ENCODE results near the gene RAB40A. TPM values are rescaled to one million over a fixed set of nuclear protein-coding genes. Genes with fewer than 3 reads are reported as not detected.

Gene RAB40A
- total and polyA plus RNA-seq, 7 donors = 0.12 to 1.7 (median 0.71) TPM; not detected in 2

GRCh38 chrX:103536732-103537131 lies 17.4 kb upstream of the RAB40A start:
- Histone ChIP-seq H3K36me3 (no peaks in the 10 kb centered on the region), H3K27ac (peak overlapping the region; percentile 14 to 66 (median 51)), H3K4me1 (no peaks in the 10 kb centered on the region), H3K9me3 (no peaks in the 10 kb centered on the region), H3K27me3 (no peaks in the 10 kb centered on the region), H3K4me3 (no peak overlapping the region)
- intact Hi-C loops (cut with DNase I) = no loop called here
- TF ChIP-seq EP300 (IDR thresholded peaks at IDR 0.05) = no peak
- no peak for TF ChIP-seq POLR2AphosphoS5 (IDR thresholded peaks at IDR 0.05)
- TF ChIP-seq, protein P1, sequence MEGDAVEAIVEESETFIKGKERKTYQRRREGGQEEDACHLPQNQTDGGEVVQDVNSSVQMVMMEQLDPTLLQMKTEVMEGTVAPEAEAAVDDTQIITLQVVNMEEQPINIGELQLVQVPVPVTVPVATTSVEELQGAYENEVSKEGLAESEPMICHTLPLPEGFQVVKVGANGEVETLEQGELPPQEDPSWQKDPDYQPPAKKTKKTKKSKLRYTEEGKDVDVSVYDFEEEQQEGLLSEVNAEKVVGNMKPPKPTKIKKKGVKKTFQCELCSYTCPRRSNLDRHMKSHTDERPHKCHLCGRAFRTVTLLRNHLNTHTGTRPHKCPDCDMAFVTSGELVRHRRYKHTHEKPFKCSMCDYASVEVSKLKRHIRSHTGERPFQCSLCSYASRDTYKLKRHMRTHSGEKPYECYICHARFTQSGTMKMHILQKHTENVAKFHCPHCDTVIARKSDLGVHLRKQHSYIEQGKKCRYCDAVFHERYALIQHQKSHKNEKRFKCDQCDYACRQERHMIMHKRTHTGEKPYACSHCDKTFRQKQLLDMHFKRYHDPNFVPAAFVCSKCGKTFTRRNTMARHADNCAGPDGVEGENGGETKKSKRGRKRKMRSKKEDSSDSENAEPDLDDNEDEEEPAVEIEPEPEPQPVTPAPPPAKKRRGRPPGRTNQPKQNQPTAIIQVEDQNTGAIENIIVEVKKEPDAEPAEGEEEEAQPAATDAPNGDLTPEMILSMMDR (IDR thresholded peaks at IDR 0.05) = no peak
- TF ChIP-seq POLR2A (IDR thresholded peaks at IDR 0.05) = no peak
- DNase-seq = no peak

- no peaks in the 10 kb centered on the region for H3K36me3 ChIP-seq
- no peak for DNase-seq
- intact Hi-C loops (cut with DNase I) = no loop called here
Observed at GRCh38 chrX:103536071-103536470, 16.8 kb upstream of the RAB40A start.

DNA sequence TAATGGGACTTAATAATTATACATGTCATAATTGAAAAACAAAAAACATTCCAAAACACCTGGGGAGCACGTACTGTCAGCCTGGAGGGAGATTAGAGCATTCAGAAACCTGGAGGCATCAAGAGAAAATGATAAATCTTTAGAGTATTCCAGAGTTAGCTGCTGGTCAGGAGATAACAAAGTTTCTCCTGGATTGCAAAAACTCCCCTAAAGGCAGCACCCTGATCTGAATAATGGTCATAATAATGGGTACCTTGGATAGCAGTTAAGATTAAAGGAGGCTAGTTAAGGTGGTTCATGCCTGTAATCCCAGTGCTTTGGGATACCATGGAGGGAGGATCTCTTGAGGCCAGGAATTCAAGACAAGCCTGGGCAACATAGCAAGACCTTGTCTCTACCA lies 15.9 kb upstream of the RAB40A start:
- intact Hi-C loops (cut with DNase I) = no loop called here
- Histone ChIP-seq H3K4me3 (no peak overlapping the region), H3K27me3 (no peaks in the 10 kb centered on the region), H3K36me3 (no peaks in the 10 kb centered on the region), H3K9me3 (no peaks in the 10 kb centered on the region), H3K27ac (no peak overlapping the region), H3K4me1 (no peaks in the 10 kb centered on the region)
- WGBS, 2 donors = 81 to 90% methylated on average over 1 of the region's 1 CpG
- TF ChIP-seq POLR2A (IDR thresholded peaks at IDR 0.05) (no peak), POLR2AphosphoS5 (IDR thresholded peaks at IDR 0.05) (no peak), EP300 (IDR thresholded peaks at IDR 0.05) (no peak)
- TF ChIP-seq, protein P1 (IDR thresholded peaks at IDR 0.05) = no peak
- no peak for DNase-seq

More at GRCh38 chrX:103536071-103536470, 16.8 kb upstream of the RAB40A start:
- H3K4me1 ChIP-seq = no peaks in the 10 kb centered on the region
- H3K27me3 ChIP-seq = no peaks in the 10 kb centered on the region
- H3K27ac ChIP-seq = peak overlapping the region; percentile 14 to 66 (median 51)
- no peak overlapping the region for H3K4me3 ChIP-seq
- no peaks in the 10 kb centered on the region for H3K9me3 ChIP-seq
- no peak for TF ChIP-seq EP300 (IDR thresholded peaks at IDR 0.05)
- TF ChIP-seq POLR2AphosphoS5 (IDR thresholded peaks at IDR 0.05) = no peak
- TF ChIP-seq, protein P1 (IDR thresholded peaks at IDR 0.05) = no peak
- no peak for TF ChIP-seq POLR2A (IDR thresholded peaks at IDR 0.05)

GRCh38 chrX:103533511-103534216 lies 14.4 kb upstream of the RAB40A start:
- Histone ChIP-seq H3K36me3 (no peaks in the 10 kb centered on the region), H3K9me3 (no peaks in the 10 kb centered on the region), H3K4me1 (no peaks in the 10 kb centered on the region), H3K4me3 (peak overlapping the region; percentile 15 to 46 (median 38)), H3K27me3 (no peaks in the 10 kb centered on the region), H3K27ac (peak overlapping the region; percentile 17 to 46 (median 31))
- DNase-seq = peak; percentile 89
- WGBS, 2 donors = 3 to 9% methylated on average over 15 of the region's 15 CpGs
- TF ChIP-seq, protein P1 (IDR thresholded peaks at IDR 0.05) = peak; percentile 58 to 74 (median 68)
- no peak for TF ChIP-seq EP300 (IDR thresholded peaks at IDR 0.05)
- intact Hi-C loops (cut with DNase I) = loop anchor here (1.0 to 5.0 kb wide), 4 partner anchors 99 to 284 kb away; partner anchors contain the start of gene MORF4L2
